Stimulated activated CD8-positive, alpha-beta memory T cell treated with anti-CD3 and anti-CD28 coated beads, Interleukin-12 subunit alpha, Interleukin-12 subunit beta, amount 100 ng/mL, for 4 hours (primary cell): Measurements from ENCODE around the gene KDM4E.

ENCODE experiments used
- DNase-seq: peaks from one replicate; pipeline ENCODE4 v3.0.0-alpha.2; 2020; ENCODE audit warnings: low read depth

Gene KDM4E

GRCh38 chr11:95050595-95051202, 25.6 kb downstream of the KDM4E start:
- no peak for DNase-seq

- no peak for DNase-seq
Observed at GRCh38 chr11:95054356-95054755, 29.3 kb downstream of the KDM4E start.

- DNase-seq: no peak
Observed at GRCh38 chr11:95055283-95055897, 30.3 kb downstream of the KDM4E start.

GRCh38 chr11:95057959-95058358, 32.9 kb downstream of the KDM4E start:
- DNase-seq: no peak

GRCh38 chr11:95058621-95059020, 33.6 kb downstream of the KDM4E start:
- no peak for DNase-seq

GRCh38 chr11:95059046-95059445, 34.0 kb downstream of the KDM4E start:
- no peak for DNase-seq

- DNase-seq: no peak
Observed at GRCh38 chr11:95065336-95065735, 40.3 kb downstream of the KDM4E start.

- no peak for DNase-seq
Observed at GRCh38 chr11:95066716-95067038, 41.6 kb downstream of the KDM4E start, which contains the start of gene SRSF8. TSS of gene SRSF8 (plus strand) at chr11:95066919. CDS start at chr11:95067227, 308 bp downstream.

- DNase-seq: peak; percentile 64
Observed at GRCh38 chr11:95067039-95067840, 42.2 kb downstream of the KDM4E start.

GRCh38 chr11:95067841-95068219, 42.8 kb downstream of the KDM4E start:
- DNase-seq: no peak

GRCh38 chr11:95068549-95068948, 43.5 kb downstream of the KDM4E start:
- DNase-seq: peak; percentile 18

GRCh38 chr11:95070471-95070870, 45.4 kb downstream of the KDM4E start:
- DNase-seq: no peak

GRCh38 chr11:95072948-95073347, 47.9 kb downstream of the KDM4E start:
- DNase-seq: no peak

- no peak for DNase-seq
Observed at GRCh38 chr11:95074792-95075563, 49.9 kb downstream of the KDM4E start.

GRCh38 chr11:95076416-95076815, 51.4 kb downstream of the KDM4E start:
- DNase-seq: no peak

- no peak for DNase-seq
Observed at GRCh38 chr11:95076981-95077380, 51.9 kb downstream of the KDM4E start.
